OCI-LY7 (cell line): ENCODE data around the gene MNAT1.

Source experiments
- EZH2phosphoT487 ChIP-seq: fragments of 200-600 bp; sonication (generic); IDR thresholded peaks from 2 replicates; pipeline ENCODE4 v1.6.1; 2018; ENCODE audit warnings: low read depth, borderline replicate concordance, mild to moderate bottlenecking, mixed run types, antibody characterized with exemption, low read length, moderate library complexity, mixed read lengths
- TF ChIP-seq, protein P1 (sequence below): fragments of 200-600 bp; sonication (generic); conservative IDR thresholded peaks from 2 replicates; pipeline ENCODE4 v1.5.1; 2014; ENCODE audit warnings: mild to moderate bottlenecking, antibody characterized with exemption, low read length, moderate library complexity, mixed read lengths

DNA sequence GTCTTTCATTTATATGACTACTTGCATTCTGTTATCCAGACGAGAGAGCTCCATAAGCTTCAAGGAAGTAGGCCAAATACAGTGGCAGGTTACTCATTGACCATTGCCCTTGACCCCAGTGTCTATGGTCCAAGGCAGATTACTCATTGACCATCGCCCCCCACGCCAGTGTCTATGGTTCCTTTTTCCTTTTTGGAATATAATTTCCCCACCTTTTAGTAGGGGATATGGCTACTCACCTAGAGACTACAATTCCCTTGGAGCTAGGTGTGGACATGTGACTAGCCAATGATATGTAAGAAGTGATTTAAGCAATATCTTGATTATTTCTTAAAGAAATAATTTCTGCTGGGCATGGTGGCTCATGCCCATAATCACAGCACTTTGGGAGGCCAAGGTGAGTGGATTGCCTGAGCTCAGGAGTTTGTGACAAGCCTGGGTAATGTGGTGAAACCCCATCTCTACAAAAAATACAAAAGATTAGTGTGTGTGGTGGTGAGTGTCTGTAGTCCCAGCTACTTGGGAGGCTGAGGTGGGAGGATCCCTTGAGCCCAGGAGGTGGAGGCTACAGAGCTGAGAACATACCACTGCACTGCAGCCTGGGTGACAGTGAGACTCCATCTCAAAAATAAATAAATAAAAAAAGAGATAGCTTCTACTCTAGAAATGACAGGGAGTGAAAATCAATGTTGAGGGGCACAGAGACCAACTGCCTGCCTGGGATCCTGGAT lies 43.0 kb upstream of the MNAT1 start:
- TF ChIP-seq, protein P1, sequence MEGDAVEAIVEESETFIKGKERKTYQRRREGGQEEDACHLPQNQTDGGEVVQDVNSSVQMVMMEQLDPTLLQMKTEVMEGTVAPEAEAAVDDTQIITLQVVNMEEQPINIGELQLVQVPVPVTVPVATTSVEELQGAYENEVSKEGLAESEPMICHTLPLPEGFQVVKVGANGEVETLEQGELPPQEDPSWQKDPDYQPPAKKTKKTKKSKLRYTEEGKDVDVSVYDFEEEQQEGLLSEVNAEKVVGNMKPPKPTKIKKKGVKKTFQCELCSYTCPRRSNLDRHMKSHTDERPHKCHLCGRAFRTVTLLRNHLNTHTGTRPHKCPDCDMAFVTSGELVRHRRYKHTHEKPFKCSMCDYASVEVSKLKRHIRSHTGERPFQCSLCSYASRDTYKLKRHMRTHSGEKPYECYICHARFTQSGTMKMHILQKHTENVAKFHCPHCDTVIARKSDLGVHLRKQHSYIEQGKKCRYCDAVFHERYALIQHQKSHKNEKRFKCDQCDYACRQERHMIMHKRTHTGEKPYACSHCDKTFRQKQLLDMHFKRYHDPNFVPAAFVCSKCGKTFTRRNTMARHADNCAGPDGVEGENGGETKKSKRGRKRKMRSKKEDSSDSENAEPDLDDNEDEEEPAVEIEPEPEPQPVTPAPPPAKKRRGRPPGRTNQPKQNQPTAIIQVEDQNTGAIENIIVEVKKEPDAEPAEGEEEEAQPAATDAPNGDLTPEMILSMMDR, result no peak
- no peak for TF ChIP-seq EZH2phosphoT487
